H1 (cell line): ENCODE data around the gene NFYA. TPM values are rescaled to one million over a fixed set of nuclear protein-coding genes. Genes with fewer than 3 reads are reported as not detected.

Experiments used
- CTCF ChIA-PET: fragments of 300-600 bp; sonication (Branson Sonifier 250); formaldehyde crosslinking; loops from one replicate; lab custom pipeline; 2021; ENCODE audit not compliant: partially characterized antibody; lab: Charles Lee
- POLR2A ChIA-PET: fragments of 300-600 bp; sonication (Branson Sonifier 250); formaldehyde crosslinking; loops from one replicate; lab custom pipeline; 2021; ENCODE audit warnings: inconsistent platforms; ENCODE audit not compliant: partially characterized antibody; lab: Charles Lee
- DNase-seq, 2 experiments: peaks; one replicate each; pipeline versions ENCODE4 v3.0.0 to v3.0.0-alpha.2; 2010 to 2022; ENCODE audit warnings: low spot score in 2 of 2, low read depth in 1 of 2, mixed read lengths in 1 of 2
- FAIRE-seq: peaks from 2 replicates; lab custom pipeline; 2011; peaks lifted over from hg19 to GRCh38; lab: Jason Lieb, UNC
- H2AFZ ChIP-seq: 2 replicates; pipeline ENCODE4 v1.8.1; 2012; ENCODE audit warnings: low read length, inconsistent platforms
- H2AK5ac ChIP-seq: 2 replicates; pipeline ENCODE4 v1.6.1; 2013; ENCODE audit warnings: low read depth, low read length
- H2BK120ac ChIP-seq: replicated peaks from 2 replicates; pipeline ENCODE3; 2013; ENCODE audit warnings: low read depth, low read length, inconsistent platforms
- H2BK12ac ChIP-seq: 2 replicates; pipeline ENCODE4 v1.6.1; 2013; ENCODE audit warnings: low read depth, low read length
- H2BK15ac ChIP-seq: 2 replicates; pipeline ENCODE4 v1.6.1; 2013; ENCODE audit warnings: low read length
- H2BK20ac ChIP-seq: 2 replicates; pipeline ENCODE4 v1.6.1; 2013; ENCODE audit warnings: low read length
- H2BK5ac ChIP-seq: 2 replicates; pipeline ENCODE4 v1.6.1; 2013; ENCODE audit warnings: low read depth, low read length
- H3K14ac ChIP-seq: 2 replicates; pipeline ENCODE4 v1.6.1; 2013; ENCODE audit warnings: inconsistent platforms; ENCODE audit not compliant: insufficient read length
- H3K18ac ChIP-seq: 2 replicates; pipeline ENCODE4 v1.6.1; 2013; ENCODE audit warnings: low read length; ENCODE audit errors: extremely low read depth
- H3K23ac ChIP-seq: 2 replicates; pipeline ENCODE4 v1.6.1; 2013; ENCODE audit warnings: inconsistent platforms; ENCODE audit not compliant: insufficient read length
- H3K23me2 ChIP-seq: 2 replicates; pipeline ENCODE4 v1.6.1; 2013; ENCODE audit warnings: low read depth, low read length
- H3K27ac ChIP-seq: 2 replicates; pipeline ENCODE4 v1.6.1; 2011; ENCODE audit warnings: low read depth, low read length, inconsistent platforms
- H3K27me3 ChIP-seq, 4 experiments: replicated peaks in 1 of 4; 1 replicate in 1 of 4; 2 replicates in 3 of 4; pipeline versions ENCODE4 v1.6.1 to v1.8.1; 2011 to 2013; ENCODE audit warnings: low read length in 3 of 4, mild to moderate bottlenecking in 3 of 4, inconsistent platforms in 2 of 4, mixed read lengths in 2 of 4, moderate library complexity in 1 of 4; ENCODE audit not compliant: control insufficient read depth in 3 of 4, insufficient read depth in 3 of 4; ENCODE audit errors: extremely low read depth in 1 of 4
- H3K36me3 ChIP-seq, 4 experiments: 2 replicates each; pipeline versions ENCODE4 v1.6.1 to v1.8.1; 2011 to 2013; ENCODE audit warnings: mild to moderate bottlenecking in 4 of 4, low read length in 3 of 4, moderate library complexity in 2 of 4, control low read depth in 1 of 4, inconsistent platforms in 1 of 4; ENCODE audit not compliant: insufficient read depth in 4 of 4, control insufficient read depth in 2 of 4
- H3K4ac ChIP-seq: replicated peaks from 2 replicates; pipeline ENCODE3; 2013; ENCODE audit warnings: low read length, low read depth, mixed read lengths, inconsistent platforms; ENCODE audit not compliant: insufficient read length
- H3K4me1 ChIP-seq, 4 experiments: replicated peaks in 1 of 4; 1 replicate in 1 of 4; 2 replicates in 3 of 4; pipeline versions ENCODE4 v1.6.1 to v1.8.1; 2011 to 2013; ENCODE audit warnings: low read length in 3 of 4, inconsistent platforms in 2 of 4, mixed read lengths in 1 of 4; ENCODE audit not compliant: insufficient read depth in 4 of 4, control insufficient read depth in 3 of 4
- H3K4me2 ChIP-seq, 2 experiments: 2 replicates each; pipeline versions ENCODE4 v1.6.1 to v1.8.1; 2011 to 2013; ENCODE audit warnings: low read depth in 2 of 2, low read length in 2 of 2, control low read depth in 1 of 2, inconsistent platforms in 1 of 2, mild to moderate bottlenecking in 1 of 2; ENCODE audit not compliant: insufficient read depth in 1 of 2
- H3K4me3 ChIP-seq, 4 experiments: fragments of 200-600, 300-600 bp in 1 of 4; sonication (generic), shearing (Covaris generic), sonication (Bioruptor Twin) in 1 of 4; 2 replicates each; pipeline versions ENCODE4 v1.5.1 to v1.8.1; 2011 to 2016; ENCODE audit warnings: low read length in 4 of 4, low read depth in 3 of 4, control low read depth in 2 of 4, inconsistent platforms in 2 of 4, mild to moderate bottlenecking in 2 of 4, mixed read lengths in 1 of 4, moderate library complexity in 1 of 4; ENCODE audit not compliant: insufficient read depth in 2 of 4; ENCODE audit errors: extremely low read depth in 1 of 4
- H3K56ac ChIP-seq: replicated peaks from 2 replicates; pipeline ENCODE3; 2013; ENCODE audit warnings: low read depth, mild to moderate bottlenecking, mixed read lengths, low read length, inconsistent platforms; ENCODE audit not compliant: insufficient read length
- H3K79me1 ChIP-seq: 2 replicates; pipeline ENCODE4 v1.6.1; 2013; ENCODE audit warnings: low read depth, low read length, control low read depth
- H3K79me2 ChIP-seq, 2 experiments: 2 replicates each; pipeline versions ENCODE4 v1.6.1 to v1.8.1; 2012 to 2013; ENCODE audit warnings: low read length in 2 of 2, mild to moderate bottlenecking in 2 of 2, inconsistent platforms in 1 of 2; ENCODE audit not compliant: insufficient read depth in 2 of 2, control insufficient read depth in 1 of 2
- H3K9ac ChIP-seq, 4 experiments: replicated peaks in 1 of 4; 1 replicate in 1 of 4; 2 replicates in 3 of 4; pipeline versions ENCODE4 v1.6.1 to v1.8.1; 2011 to 2013; ENCODE audit warnings: low read depth in 3 of 4, low read length in 3 of 4, control low read depth in 2 of 4, mild to moderate bottlenecking in 2 of 4, moderate library complexity in 2 of 4, inconsistent platforms in 1 of 4; ENCODE audit errors: extremely low read depth in 1 of 4
- H3K9me3 ChIP-seq, 2 experiments: 2 replicates each; pipeline versions ENCODE4 v1.6.1 to v1.8.1; 2012 to 2013; ENCODE audit warnings: mild to moderate bottlenecking in 2 of 2, moderate library complexity in 2 of 2, control low read depth in 1 of 2, inconsistent platforms in 1 of 2, low read depth in 1 of 2, low read length in 1 of 2, mixed read lengths in 1 of 2; ENCODE audit not compliant: insufficient read depth in 2 of 2
- H4K20me1 ChIP-seq, 2 experiments: replicated peaks in 1 of 2; 2 replicates each; pipeline versions ENCODE3 to v1.8.1; 2011 to 2013; ENCODE audit warnings: inconsistent platforms in 2 of 2, low read length in 2 of 2, mild to moderate bottlenecking in 1 of 2; ENCODE audit not compliant: insufficient read depth in 2 of 2, control insufficient read depth in 1 of 2
- H4K5ac ChIP-seq: 2 replicates; pipeline ENCODE4 v1.6.1; 2013; ENCODE audit warnings: low read length, low read depth, mixed read lengths, inconsistent platforms; ENCODE audit not compliant: insufficient read length
- H4K8ac ChIP-seq: 2 replicates; pipeline ENCODE4 v1.8.0; 2013; ENCODE audit warnings: mild to moderate bottlenecking, moderate library complexity, low read length, inconsistent platforms; ENCODE audit not compliant: insufficient read depth; ENCODE audit errors: extremely low read depth
- H4K91ac ChIP-seq: replicated peaks from 2 replicates; pipeline ENCODE3; 2013; ENCODE audit warnings: low read length, mixed read lengths, inconsistent platforms; ENCODE audit not compliant: insufficient read length
- BRCA1 ChIP-seq: IDR thresholded peaks from 2 replicates; pipeline ENCODE4 v1.6.1; 2012; ENCODE audit warnings: low read depth, low read length, improper control_type of control experiment
- CBX5 ChIP-seq: fragments of 300-800, 300-1000 bp; sonication (generic); IDR thresholded peaks from 2 replicates; pipeline ENCODE4 v1.7.1; 2016; ENCODE audit warnings: antibody characterized with exemption, low read length, low read depth
- GTF2F1 ChIP-seq: IDR thresholded peaks from 2 replicates; pipeline ENCODE4 v1.6.1; 2012; ENCODE audit warnings: low read depth, low read length, improper control_type of control experiment, borderline replicate concordance
- JUND ChIP-seq: IDR thresholded peaks from 2 replicates; pipeline ENCODE4 v1.6.1; 2011; ENCODE audit warnings: mild to moderate bottlenecking, improper control_type of control experiment, low read length
- POLR2A ChIP-seq, 2 experiments: IDR thresholded peaks; 1 replicate in 1 of 2; 2 replicates in 1 of 2; pipeline ENCODE4 v1.6.1; 2011; ENCODE audit warnings: low read depth in 2 of 2, low read length in 2 of 2, mild to moderate bottlenecking in 2 of 2; ENCODE audit errors: control extremely low read depth in 1 of 2
- RBBP5 ChIP-seq: IDR thresholded peaks from 2 replicates; pipeline ENCODE4 v1.7.1; 2012; ENCODE audit warnings: low read depth, mild to moderate bottlenecking, inconsistent platforms, low read length, moderate library complexity, borderline replicate concordance
- RNF2 ChIP-seq: fragments of 200-900, 300-1000 bp; sonication (generic); IDR thresholded peaks from 2 replicates; pipeline ENCODE4 v1.7.1; 2016; ENCODE audit warnings: borderline replicate concordance, low read depth, mild to moderate bottlenecking, antibody characterized with exemption, low read length; ENCODE audit not compliant: poor library complexity, severe bottlenecking; ENCODE audit errors: missing control alignments
- RXRA ChIP-seq: IDR thresholded peaks from 2 replicates; pipeline ENCODE4 v1.6.1; 2011; ENCODE audit warnings: low read depth, mild to moderate bottlenecking, low read length, moderate library complexity; ENCODE audit not compliant: insufficient read depth
- SIRT6 ChIP-seq: IDR thresholded peaks from one replicate; pipeline ENCODE4 v1.7.1; 2012; ENCODE audit warnings: low read length, inconsistent platforms
- SP1 ChIP-seq: IDR thresholded peaks from 2 replicates; pipeline ENCODE4 v1.6.1; 2011; ENCODE audit warnings: low read depth, low read length
- SP4 ChIP-seq: IDR thresholded peaks from 2 replicates; pipeline ENCODE4 v1.6.1; 2012; ENCODE audit warnings: low read length, inconsistent platforms
- YY1 ChIP-seq: IDR thresholded peaks from 2 replicates; pipeline ENCODE4 v1.6.1; 2011; ENCODE audit warnings: low read depth, mild to moderate bottlenecking, low read length
- WGBS, 2 experiments: shearing (Covaris generic) in 1 of 2; methylation state at CpG; one replicate each; pipeline versions ENCODE4 v1.1.6 to v1.1.7; 2013 to 2015; ENCODE audit warnings: low lambda C conversion rate in 2 of 2, mixed read lengths in 2 of 2, inconsistent platforms in 1 of 2, low coverage in 1 of 2, missing lambda C conversion rate in 1 of 2; ENCODE audit not compliant: insufficient replicate concordance in 2 of 2, insufficient coverage in 1 of 2, insufficient read length in 1 of 2; ENCODE audit errors: extremely low coverage in 1 of 2, missing lambda C conversion rate in 1 of 2; 5-methylcytosine and 5-hydroxymethylcytosine counted together
- polyA plus RNA-seq, 7 experiments: library from polyadenylated mRNA; depleted of rRNA in 3 of 7; stranded (reverse) in 5 of 7; unstranded in 2 of 7; fragments of >200 nt in 5 of 7; fragments of 200-250 nt in 2 of 7; gene quantifications; 1 replicate in 5 of 7; 2 replicates in 1 of 7; 4 replicates in 1 of 7; pipeline versions ENCODE4 v1.2.1 to v1.2.3, GENCODE V29; 2011 to 2013; ENCODE audit warnings: missing spikeins in 2 of 7, mixed read lengths in 2 of 7
- total RNA-seq: library from RNA; stranded (reverse); fragmentation: NEBNext Ultra II Directional; extraction: Animal tissue kit (Norgen Biotek cat#: 25700); gene quantifications from 2 replicates; pipeline ENCODE4 v1.2.1, GENCODE V29; 2021

Gene NFYA
- total and polyA plus RNA-seq, 2 of the 8 experiments (the other 6 are each of a cell fraction or from before 2014, with no cell fraction given) = 19.8 to 33.7 TPM

- Histone ChIP-seq H2AK5ac (no peak overlapping the region), H3K9ac (no peak overlapping the region), H3K36me3 (peaks cover 8 to 25% (median 18%) of the 10 kb centered on the region in 4 experiments), H3K56ac (no peak overlapping the region), H3K4me3 (peak overlapping the region in 1 of 4 experiments; percentile 95; a peak in 1 of 8 replicates), H3K79me2 (peaks cover 41 to 73% of the 10 kb centered on the region in 2 experiments), H4K5ac (no peak overlapping the region), H2BK20ac (no peak overlapping the region), H3K23ac (no peak overlapping the region), H2BK15ac (no peak overlapping the region), H2BK12ac (no peak overlapping the region), H2BK5ac (no peak overlapping the region), H4K8ac (no peak overlapping the region), H3K18ac (no peak overlapping the region), H3K23me2 (peaks cover 11% of the 10 kb centered on the region), H2AFZ (no peak overlapping the region), H3K79me1 (no peaks in the 10 kb centered on the region; the same call in 1 of the 2 replicates), H2BK120ac (no peak overlapping the region), H4K20me1 (peaks cover 0 to 9% of the 10 kb centered on the region in 2 experiments), H3K14ac (no peak overlapping the region), H3K4me1 (peaks cover 0 to 5% (median 3%) of the 10 kb centered on the region in 4 experiments; a peak in 3 of 7 replicates), H3K9me3 (no peaks in the 10 kb centered on the region), H4K91ac (no peak overlapping the region), H3K4me2 (peak overlapping the region; percentile 6 to 15; a peak in 3 of 4 replicates), H3K4ac (no peak overlapping the region), H3K27ac (no peak overlapping the region), H3K27me3 (no peaks in the 10 kb centered on the region)
- ChIA-PET POLR2A (interaction anchor here (0.7 to 1.4 kb wide), 4 partner anchors 8 to 47 kb away, joined by 3 to 4 read pairs (median 4); no protein-coding TSS in a partner anchor), CTCF (interaction anchor here (0.9 to 1.3 kb wide), 4 partner anchors 17 to 488 kb away, joined by 3 to 5 read pairs (median 4); partner anchors contain the start of gene LRFN2)
- DNase-seq = no peak
- no peak for FAIRE-seq
- WGBS, 2 experiments = 81% methylated on average over 4 of the region's 4 CpGs; no CpG with 5 or more reads in 1 of the 2 experiments
- TF ChIP-seq RXRA (no peak), GTF2F1 (no peak), BRCA1 (no peak), SIRT6 (no peak), POLR2A (IDR thresholded peaks at IDR 0.05; ENCODE audit: control extremely low read depth in 1 of 2, low read depth in 2 of 2, low read length in 2 of 2) (no peak), CBX5 (no peak), JUND (no peak), RBBP5 (no peak), YY1 (no peak), SP1 (no peak), RNF2 (no peak), SP4 (no peak)
These were observed 3.2 kb downstream of the NFYA start for GRCh38 chr6:41075651-41076626.
